IMR-90 (cell line): ENCODE data around the gene PCDHGA7. TPM values are rescaled to one million over a fixed set of nuclear protein-coding genes. Genes with fewer than 3 reads are reported as not detected.

Experiments used
- ATAC-seq: fragments of 200-7000 bp; cut with Tn5 transposase; 2 replicates; pipeline ENCODE4 v1.9.1; 2020; ENCODE audit warnings: low read depth, mild to moderate bottlenecking, moderate library complexity
- BruUV-seq: library from RNA; stranded (reverse); fragments of 400-500 nt; replicated peaks from 2 replicates; lab custom pipeline; 2021; lab: Mats Ljungman, UMichigan
- CTCF ChIA-PET: fragments of 300-600 bp; formaldehyde crosslinking; extraction: SDS; loops from one replicate; lab custom pipeline; 2021; ENCODE audit warnings: antibody characterized with exemption; lab: Yijun Ruan, JAX
- POLR2A ChIA-PET: fragments of 300-600 bp; sonication (Branson Sonifier 250); formaldehyde crosslinking; loops from one replicate; lab custom pipeline; 2022; ENCODE audit warnings: antibody characterized with exemption; ENCODE audit not compliant: unreplicated experiment; lab: Charles Lee
- DNase-seq: peaks from one replicate; pipeline ENCODE4 v3.0.0; 2013
- H2AFZ ChIP-seq: replicated peaks from 2 replicates; pipeline ENCODE3; 2013; ENCODE audit warnings: low read length, mild to moderate bottlenecking; ENCODE audit not compliant: poor library complexity
- H2AK5ac ChIP-seq: 2 replicates; pipeline ENCODE4 v1.6.1; 2013; ENCODE audit warnings: low read depth, low read length, inconsistent platforms
- H2AK9ac ChIP-seq: replicated peaks from 2 replicates; pipeline ENCODE3; 2013; ENCODE audit warnings: mild to moderate bottlenecking, low read depth, low read length, moderate library complexity; ENCODE audit not compliant: poor library complexity
- H2BK120ac ChIP-seq: 2 replicates; pipeline ENCODE4 v1.6.1; 2013; ENCODE audit warnings: low read depth, low read length, inconsistent platforms
- H2BK15ac ChIP-seq: 3 replicates; pipeline ENCODE4 v1.6.1; 2013; ENCODE audit warnings: low read depth, low read length, inconsistent platforms
- H2BK20ac ChIP-seq: 2 replicates; pipeline ENCODE4 v1.6.1; 2013; ENCODE audit warnings: low read depth, mild to moderate bottlenecking, inconsistent platforms, low read length, moderate library complexity
- H2BK5ac ChIP-seq: 2 replicates; pipeline ENCODE4 v1.6.1; 2013; ENCODE audit warnings: mild to moderate bottlenecking, low read depth, low read length, inconsistent platforms; ENCODE audit not compliant: poor library complexity, severe bottlenecking
- H3K14ac ChIP-seq: replicated peaks from 2 replicates; pipeline ENCODE4 v1.6.1; 2013; ENCODE audit warnings: low read depth, low read length, inconsistent platforms
- H3K18ac ChIP-seq: 2 replicates; pipeline ENCODE4 v1.6.1; 2013; ENCODE audit warnings: low read depth, low read length, control low read depth
- H3K23ac ChIP-seq: 2 replicates; pipeline ENCODE4 v1.6.1; 2013; ENCODE audit warnings: low read depth, low read length, inconsistent platforms
- H3K27ac ChIP-seq: 2 replicates; pipeline ENCODE4 v1.5.1; 2013; ENCODE audit warnings: mild to moderate bottlenecking, control low read depth, low read length; ENCODE audit not compliant: insufficient read depth
- H3K27me3 ChIP-seq: 2 replicates; pipeline ENCODE4 v1.6.1; 2013; ENCODE audit warnings: low read length; ENCODE audit not compliant: control insufficient read depth, insufficient read depth
- H3K36me3 ChIP-seq: 2 replicates; pipeline ENCODE4 v1.6.1; 2013; ENCODE audit warnings: low read length, mixed read lengths; ENCODE audit not compliant: control insufficient read depth, insufficient read depth
- H3K4ac ChIP-seq: 2 replicates; pipeline ENCODE4 v1.6.1; 2013; ENCODE audit warnings: low read depth, low read length, inconsistent platforms
- H3K4me1 ChIP-seq: 2 replicates; pipeline ENCODE4 v1.6.1; 2013; ENCODE audit warnings: low read length, mixed read lengths; ENCODE audit not compliant: control insufficient read depth, insufficient read depth
- H3K4me2 ChIP-seq: 2 replicates; pipeline ENCODE4 v1.6.1; 2013; ENCODE audit warnings: low read depth, mild to moderate bottlenecking, control low read depth, low read length, moderate library complexity
- H3K4me3 ChIP-seq: 2 replicates; pipeline ENCODE4 v1.5.1; 2013; ENCODE audit warnings: low read depth, mild to moderate bottlenecking, control low read depth, low read length, moderate library complexity; ENCODE audit not compliant: insufficient read depth
- H3K56ac ChIP-seq: 2 replicates; pipeline ENCODE4 v1.6.1; 2013; ENCODE audit warnings: low read length, inconsistent platforms; ENCODE audit not compliant: insufficient read depth; ENCODE audit errors: extremely low read depth
- H3K79me1 ChIP-seq, 2 experiments: 2 replicates each; pipeline ENCODE4 v1.6.1; 2013; ENCODE audit warnings: low read length in 2 of 2, inconsistent platforms in 1 of 2, low read depth in 1 of 2
- H3K9ac ChIP-seq: 2 replicates; pipeline ENCODE4 v1.6.1; 2013; ENCODE audit warnings: low read depth, low read length, control low read depth
- H3K9me1 ChIP-seq: 2 replicates; pipeline ENCODE4 v1.6.1; 2013; ENCODE audit warnings: low read length, inconsistent platforms; ENCODE audit not compliant: insufficient read depth
- H3K9me3 ChIP-seq: 2 replicates; pipeline ENCODE4 v1.6.1; 2013; ENCODE audit warnings: low read length; ENCODE audit not compliant: control insufficient read depth, insufficient read depth
- H4K20me1 ChIP-seq: 2 replicates; pipeline ENCODE4 v1.6.1; 2013; ENCODE audit warnings: low read length, inconsistent platforms; ENCODE audit not compliant: insufficient read depth
- H4K5ac ChIP-seq: 2 replicates; pipeline ENCODE4 v1.6.1; 2013; ENCODE audit warnings: mild to moderate bottlenecking, low read depth, low read length, control low read depth
- H4K8ac ChIP-seq, 2 experiments: 2 replicates each; pipeline ENCODE4 v1.6.1; 2013; ENCODE audit warnings: low read depth in 2 of 2, low read length in 2 of 2, control low read depth in 1 of 2, inconsistent platforms in 1 of 2
- H4K91ac ChIP-seq: 2 replicates; pipeline ENCODE4 v1.6.1; 2013; ENCODE audit warnings: low read depth, low read length, inconsistent platforms; ENCODE audit not compliant: insufficient read depth
- BHLHE40 ChIP-seq: fragments of 150-350 bp; IDR thresholded peaks from 2 replicates; pipeline ENCODE4 v1.6.1; 2016; ENCODE audit warnings: mild to moderate bottlenecking, low read depth, low read length
- CEBPB ChIP-seq: IDR thresholded peaks from 2 replicates; pipeline ENCODE4 v1.6.1; 2012; ENCODE audit warnings: low read depth, low read length, improper control_type of control experiment
- CHD1 ChIP-seq: IDR thresholded peaks from 2 replicates; pipeline ENCODE4 v1.6.1; 2012; ENCODE audit warnings: low read depth, low read length, improper control_type of control experiment
- FOS ChIP-seq: fragments of 150-350 bp; IDR thresholded peaks from 2 replicates; pipeline ENCODE4 v1.6.1; 2016; ENCODE audit warnings: low read depth, low read length
- MAFK ChIP-seq: IDR thresholded peaks from 2 replicates; pipeline ENCODE4 v1.6.1; 2012; ENCODE audit warnings: low read depth, low read length, improper control_type of control experiment
- MAZ ChIP-seq: IDR thresholded peaks from 2 replicates; pipeline ENCODE4 v1.6.1; 2012; ENCODE audit warnings: low read depth, mild to moderate bottlenecking, low read length, improper control_type of control experiment, moderate library complexity, borderline replicate concordance
- MXI1 ChIP-seq: IDR thresholded peaks from 2 replicates; pipeline ENCODE4 v1.6.1; 2012; ENCODE audit warnings: low read depth, mild to moderate bottlenecking, low read length, moderate library complexity, borderline replicate concordance
- NFE2L2 ChIP-seq: fragments of 150-350 bp; IDR thresholded peaks from 2 replicates; pipeline ENCODE4 v1.6.1; 2016; ENCODE audit warnings: low read depth, mild to moderate bottlenecking, low read length
- POLR2A ChIP-seq: IDR thresholded peaks from 2 replicates; pipeline ENCODE4 v1.6.1; 2012; ENCODE audit warnings: mild to moderate bottlenecking, low read depth, low read length
- RAD21 ChIP-seq: IDR thresholded peaks from 2 replicates; pipeline ENCODE4 v1.6.1; 2012; ENCODE audit warnings: low read length, improper control_type of control experiment
- RCOR1 ChIP-seq: IDR thresholded peaks from 2 replicates; pipeline ENCODE4 v1.6.1; 2012; ENCODE audit warnings: mild to moderate bottlenecking, low read length, improper control_type of control experiment; ENCODE audit not compliant: insufficient replicate concordance
- RFX5 ChIP-seq: IDR thresholded peaks from 2 replicates; pipeline ENCODE4 v1.8.0; 2012; ENCODE audit warnings: low read depth, mild to moderate bottlenecking, low read length, moderate library complexity
- SMC3 ChIP-seq: fragments of 150-350 bp; IDR thresholded peaks from 2 replicates; pipeline ENCODE4 v1.6.1; 2016; ENCODE audit warnings: low read depth, mild to moderate bottlenecking, antibody characterized with exemption, low read length, moderate library complexity
- WGBS, 2 experiments: methylation state at CpG; one replicate each; pipeline versions ENCODE4 v1.1.5 to v1.1.7; 2013; ENCODE audit warnings: missing lambda C conversion rate in 2 of 2; ENCODE audit not compliant: insufficient read length in 1 of 2; ENCODE audit errors: extremely low coverage in 2 of 2; 5-methylcytosine and 5-hydroxymethylcytosine counted together
- dilution Hi-C: fragments of 300-500 bp; cut with HindIII; formaldehyde crosslinking; loops from one replicate; pipeline ENCODE4 v1.14.3; 2018; ENCODE audit warnings: low sequenced_read_pairs; ENCODE audit not compliant: unreplicated experiment
- in situ Hi-C: fragments of 300-500 bp; cut with MboI; formaldehyde crosslinking; loops from 3 replicates; pipeline ENCODE4 v1.14.3; 2019; ENCODE audit warnings: low sequenced_read_pairs, inconsistent platforms, mixed read lengths
- intact Hi-C: fragments of 100-400 bp; cut with micrococcal nuclease; formaldehyde crosslinking; loops from 2 replicates; pipeline ENCODE4 v1.10.0; 2022
- polyA plus RNA-seq, 3 experiments: library from polyadenylated mRNA; depleted of rRNA; stranded (reverse); fragments of >200 nt; gene quantifications; 2 replicates each; pipeline ENCODE4 v1.2.3, GENCODE V29; 2012; ENCODE audit warnings: low replicate concordance in 1 of 3
- total RNA-seq: library from RNA; depleted of rRNA; stranded (reverse); fragments of >200 nt; gene quantifications from 2 replicates; pipeline ENCODE4 v1.2.3, GENCODE V29; 2012
- TF ChIP-seq, protein P1 (sequence below): fragments of 150-350 bp; IDR thresholded peaks from 2 replicates; pipeline ENCODE4 v1.6.1; 2017; ENCODE audit warnings: mild to moderate bottlenecking, antibody characterized with exemption, low read length, low read depth
- TF ChIP-seq, protein P2 (sequence below): fragments of 150-350 bp; IDR thresholded peaks from 2 replicates; pipeline ENCODE4 v1.6.1; 2016; ENCODE audit warnings: low read depth, mild to moderate bottlenecking, low read length, moderate library complexity, borderline replicate concordance
- TF ChIP-seq, protein P3 (sequence below): conservative IDR thresholded peaks from 2 replicates; pipeline ENCODE4 v1.5.1; 2012; ENCODE audit warnings: mild to moderate bottlenecking, low read depth, low read length, improper control_type of control experiment

PCDHGA7 gene
- total and polyA plus RNA-seq, 2 of the 4 experiments (the other 2 are of a cell fraction): 3.2 to 3.4 TPM

DNA sequence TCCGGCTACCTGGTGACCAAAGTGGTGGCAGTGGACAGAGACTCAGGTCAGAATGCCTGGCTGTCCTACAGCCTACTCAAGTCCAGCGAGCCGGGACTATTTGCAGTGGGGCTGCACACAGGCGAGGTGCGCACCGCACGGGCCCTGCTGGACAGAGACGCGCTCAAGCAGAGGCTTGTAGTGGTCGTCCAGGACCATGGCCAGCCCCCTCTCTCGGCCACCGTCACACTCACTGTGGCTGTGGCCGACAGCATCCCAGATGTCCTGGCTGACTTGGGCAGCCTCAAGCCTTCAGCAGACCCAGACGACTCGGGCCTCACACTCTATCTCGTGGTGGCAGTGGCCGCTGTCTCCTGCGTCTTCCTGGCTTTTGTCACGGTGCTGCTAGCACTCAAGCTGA lies 25.6 kb upstream of the PCDHGA7 start:
- no peak overlapping the region for H3K27ac ChIP-seq
- H3K23ac ChIP-seq: no peak overlapping the region
- intact Hi-C loops (no loop called here), in situ Hi-C loops (no loop called here), dilution Hi-C loops (no loop called here)
- no peaks in the 10 kb centered on the region for H3K9me1 ChIP-seq
- H2AFZ ChIP-seq: peak overlapping the region; percentile 28
- peaks cover 59% of the 10 kb centered on the region for H3K9me3 ChIP-seq
- H2BK15ac ChIP-seq: no peak overlapping the region
- H3K14ac ChIP-seq: no peak overlapping the region; the same call in 1 of the 2 replicates
- no peak overlapping the region for H2AK5ac ChIP-seq
- H3K79me1 ChIP-seq: no peaks in the 10 kb centered on the region
- no TSS peak for BruUV-seq
- no peak overlapping the region for H2BK20ac ChIP-seq
- H4K5ac ChIP-seq: no peak overlapping the region
- H3K56ac ChIP-seq: no peak overlapping the region
- peaks cover 5% of the 10 kb centered on the region; the same call in 1 of the 2 replicates for H3K36me3 ChIP-seq
- no peaks in the 10 kb centered on the region for H3K4me1 ChIP-seq
- no peaks in the 10 kb centered on the region for H4K20me1 ChIP-seq
- no peak overlapping the region for H2BK120ac ChIP-seq
- no peak overlapping the region for H3K4ac ChIP-seq
- H2BK5ac ChIP-seq: no peak overlapping the region
- no peak overlapping the region for H2AK9ac ChIP-seq
- ATAC-seq: no peak
- no peak overlapping the region for H4K8ac ChIP-seq
- ChIA-PET POLR2A (no interaction called here), CTCF (no interaction called here)
- WGBS, 2 experiments: 64% methylated on average over 13 of the region's 19 CpGs; no CpG with 5 or more reads in 1 of the 2 experiments
- no peak overlapping the region for H3K18ac ChIP-seq
- no peak overlapping the region for H4K91ac ChIP-seq
- H3K4me3 ChIP-seq: no peak overlapping the region
- H3K4me2 ChIP-seq: no peak overlapping the region
- DNase-seq: no peak
- TF ChIP-seq CHD1 (no peak), CEBPB (no peak), BHLHE40 (no peak), MXI1 (no peak), NFE2L2 (no peak), MAFK (no peak), MAZ (no peak), RAD21 (no peak), RFX5 (no peak), POLR2A (no peak), SMC3 (no peak), RCOR1 (no peak), FOS (no peak)
- TF ChIP-seq, protein P1, sequence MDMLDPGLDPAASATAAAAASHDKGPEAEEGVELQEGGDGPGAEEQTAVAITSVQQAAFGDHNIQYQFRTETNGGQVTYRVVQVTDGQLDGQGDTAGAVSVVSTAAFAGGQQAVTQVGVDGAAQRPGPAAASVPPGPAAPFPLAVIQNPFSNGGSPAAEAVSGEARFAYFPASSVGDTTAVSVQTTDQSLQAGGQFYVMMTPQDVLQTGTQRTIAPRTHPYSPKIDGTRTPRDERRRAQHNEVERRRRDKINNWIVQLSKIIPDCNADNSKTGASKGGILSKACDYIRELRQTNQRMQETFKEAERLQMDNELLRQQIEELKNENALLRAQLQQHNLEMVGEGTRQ: no peak
- TF ChIP-seq, protein P2, sequence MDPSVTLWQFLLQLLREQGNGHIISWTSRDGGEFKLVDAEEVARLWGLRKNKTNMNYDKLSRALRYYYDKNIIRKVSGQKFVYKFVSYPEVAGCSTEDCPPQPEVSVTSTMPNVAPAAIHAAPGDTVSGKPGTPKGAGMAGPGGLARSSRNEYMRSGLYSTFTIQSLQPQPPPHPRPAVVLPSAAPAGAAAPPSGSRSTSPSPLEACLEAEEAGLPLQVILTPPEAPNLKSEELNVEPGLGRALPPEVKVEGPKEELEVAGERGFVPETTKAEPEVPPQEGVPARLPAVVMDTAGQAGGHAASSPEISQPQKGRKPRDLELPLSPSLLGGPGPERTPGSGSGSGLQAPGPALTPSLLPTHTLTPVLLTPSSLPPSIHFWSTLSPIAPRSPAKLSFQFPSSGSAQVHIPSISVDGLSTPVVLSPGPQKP: no peak
- TF ChIP-seq, protein P3, sequence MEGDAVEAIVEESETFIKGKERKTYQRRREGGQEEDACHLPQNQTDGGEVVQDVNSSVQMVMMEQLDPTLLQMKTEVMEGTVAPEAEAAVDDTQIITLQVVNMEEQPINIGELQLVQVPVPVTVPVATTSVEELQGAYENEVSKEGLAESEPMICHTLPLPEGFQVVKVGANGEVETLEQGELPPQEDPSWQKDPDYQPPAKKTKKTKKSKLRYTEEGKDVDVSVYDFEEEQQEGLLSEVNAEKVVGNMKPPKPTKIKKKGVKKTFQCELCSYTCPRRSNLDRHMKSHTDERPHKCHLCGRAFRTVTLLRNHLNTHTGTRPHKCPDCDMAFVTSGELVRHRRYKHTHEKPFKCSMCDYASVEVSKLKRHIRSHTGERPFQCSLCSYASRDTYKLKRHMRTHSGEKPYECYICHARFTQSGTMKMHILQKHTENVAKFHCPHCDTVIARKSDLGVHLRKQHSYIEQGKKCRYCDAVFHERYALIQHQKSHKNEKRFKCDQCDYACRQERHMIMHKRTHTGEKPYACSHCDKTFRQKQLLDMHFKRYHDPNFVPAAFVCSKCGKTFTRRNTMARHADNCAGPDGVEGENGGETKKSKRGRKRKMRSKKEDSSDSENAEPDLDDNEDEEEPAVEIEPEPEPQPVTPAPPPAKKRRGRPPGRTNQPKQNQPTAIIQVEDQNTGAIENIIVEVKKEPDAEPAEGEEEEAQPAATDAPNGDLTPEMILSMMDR: no peak
- H3K9ac ChIP-seq: no peak overlapping the region
- H3K27me3 ChIP-seq: no peaks in the 10 kb centered on the region
